HG03575 (cell line): ENCODE data around the gene PRICKLE1.

Source experiments
- ATAC-seq: cut with Tn5 transposase; IDR thresholded peaks from one replicate; pipeline ENCODE4 v1.9.1; 2021; ENCODE audit not compliant: unreplicated experiment, insufficient number of reproducible peaks, low FRiP score; ENCODE audit errors: extremely low read depth

PRICKLE1 gene

DNA sequence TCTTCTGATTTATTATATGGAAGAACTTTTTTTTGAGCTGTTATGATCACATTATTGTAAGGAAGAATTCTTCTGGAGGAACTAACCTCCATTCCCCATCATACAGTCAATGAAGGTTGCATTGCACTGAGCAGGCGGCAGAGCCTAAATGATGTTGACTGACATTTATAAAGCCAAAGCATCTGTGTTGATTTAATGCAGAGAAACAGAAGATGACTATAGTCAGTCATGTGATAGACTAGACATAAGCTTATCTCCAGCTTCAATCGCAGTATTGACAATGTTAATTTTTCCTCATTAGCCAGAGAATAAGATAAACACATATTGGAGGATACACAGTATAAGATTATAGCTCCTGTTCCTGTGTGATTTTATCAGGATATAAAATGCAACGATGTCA, 82.0 kb downstream of the PRICKLE1 start:
- no peak for ATAC-seq

DNA sequence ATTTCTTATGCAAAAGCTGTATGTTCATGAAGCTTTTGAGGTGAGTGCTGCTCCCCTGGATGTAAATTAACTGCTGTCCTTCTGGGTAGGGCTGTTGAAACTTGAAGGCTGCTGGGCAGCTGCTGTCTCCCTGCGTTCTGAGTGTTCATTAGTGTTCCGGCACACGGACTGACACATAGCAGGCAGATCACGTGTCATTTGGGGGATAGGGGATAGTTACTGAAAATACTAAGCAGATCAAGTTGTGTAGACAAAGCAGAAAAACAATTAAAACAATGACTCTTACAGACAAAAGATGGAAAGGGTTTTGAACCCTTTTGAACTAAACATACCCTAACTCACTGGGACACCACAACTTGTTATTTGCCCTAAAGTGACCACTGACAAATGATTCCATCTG, 82.5 kb downstream of the PRICKLE1 start:
- no peak for ATAC-seq

DNA sequence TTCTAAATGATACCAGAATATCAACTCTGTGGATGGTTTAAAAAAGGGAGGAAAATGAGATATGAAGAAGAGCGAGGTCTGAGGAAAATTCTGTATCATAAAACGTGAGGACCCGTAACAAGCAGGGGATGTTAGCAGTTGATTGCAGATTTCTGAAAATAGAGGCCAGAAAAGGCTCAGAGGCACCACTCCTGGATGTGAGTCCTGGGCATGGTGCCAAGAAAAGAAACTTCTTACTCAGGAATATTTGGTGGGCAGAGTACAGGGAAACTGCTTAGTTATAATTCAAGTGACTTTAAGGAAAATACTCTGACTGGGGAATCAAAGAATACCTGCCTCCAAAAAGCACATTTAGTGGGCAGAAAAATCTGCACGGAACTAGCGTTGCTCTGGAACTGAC, 85.5 kb downstream of the PRICKLE1 start:
- ATAC-seq = no peak

- ATAC-seq = no peak
Measured at GRCh38 chr12:42502682-42503081, 86.9 kb downstream of the PRICKLE1 start.

GRCh38 chr12:42498549-42499247, 90.8 kb downstream of the PRICKLE1 start:
- ATAC-seq = no peak

DNA sequence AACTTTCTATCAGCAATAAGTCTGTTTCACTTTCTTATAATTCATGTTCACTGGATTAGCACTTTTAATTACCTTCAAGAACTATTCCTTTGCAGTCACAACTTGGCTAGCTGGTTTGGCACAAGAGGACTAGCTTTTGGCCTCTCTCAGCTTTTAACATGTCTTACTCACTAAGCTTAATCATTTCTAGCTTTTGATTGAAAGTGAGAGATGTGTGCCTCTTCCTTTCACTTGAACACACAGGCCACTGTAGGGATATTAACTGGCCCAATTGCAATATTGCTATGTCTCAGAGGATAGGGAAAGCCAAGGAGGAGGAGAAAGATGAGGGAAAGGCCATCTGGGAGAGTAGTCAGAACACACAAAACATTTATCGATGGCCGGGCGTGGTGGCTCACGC, 92.7 kb downstream of the PRICKLE1 start:
- no peak for ATAC-seq

GRCh38 chr12:42495244-42495643, 94.3 kb downstream of the PRICKLE1 start:
- ATAC-seq = no peak

- no peak for ATAC-seq
Measured at GRCh38 chr12:42492267-42492666, 97.3 kb downstream of the PRICKLE1 start.

DNA sequence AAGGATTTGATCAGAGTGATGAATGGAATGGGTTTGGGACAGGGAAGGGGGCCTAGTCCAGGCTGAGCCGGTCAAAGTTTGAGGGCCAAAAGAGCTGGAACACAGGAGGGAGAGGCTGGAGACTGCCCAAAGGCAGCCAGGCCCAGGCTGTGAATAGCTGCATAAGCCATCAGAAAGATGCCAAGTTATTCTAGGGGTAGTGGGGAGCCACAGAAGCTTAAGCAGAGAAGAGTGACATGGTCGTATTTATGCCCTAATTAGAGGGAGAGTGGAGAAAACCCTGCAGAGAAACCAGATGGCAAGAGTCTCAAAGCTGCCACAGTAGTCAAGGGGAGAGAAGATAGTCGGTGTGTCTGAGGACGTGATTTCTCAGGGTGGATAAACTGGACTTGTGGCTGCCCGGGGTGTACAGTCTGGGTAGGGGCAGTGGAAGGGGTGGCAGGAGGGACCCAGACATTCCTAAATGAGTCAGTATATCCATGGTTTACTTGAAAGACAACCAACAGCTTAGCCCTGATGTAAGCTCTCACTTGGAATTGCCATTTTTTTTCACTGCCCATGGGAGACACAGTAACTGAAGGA, 99.2 kb downstream of the PRICKLE1 start:
- ATAC-seq = no peak

DNA sequence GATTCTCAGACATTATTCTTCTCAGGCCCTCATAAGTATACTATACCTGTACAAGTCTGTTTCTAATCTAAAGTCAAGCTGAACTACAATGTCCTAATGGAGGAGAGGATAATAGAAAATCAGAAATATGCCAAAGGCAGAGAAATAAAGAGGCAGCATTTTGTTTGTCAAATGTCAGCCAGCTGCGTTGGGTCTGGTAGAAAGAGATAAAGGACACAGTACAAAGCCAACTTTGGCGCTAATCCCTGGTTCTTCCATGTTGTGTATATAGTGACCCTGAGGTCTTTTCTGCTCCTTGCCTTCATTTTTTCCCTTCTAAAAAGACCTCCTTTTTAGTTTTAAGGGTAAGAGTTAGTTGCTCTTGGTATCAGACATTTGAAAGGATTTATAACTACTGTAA, 103.1 kb downstream of the PRICKLE1 start:
- ATAC-seq = no peak

GRCh38 chr12:42485823-42486222, 103.7 kb downstream of the PRICKLE1 start:
- ATAC-seq = no peak

GRCh38 chr12:42484996-42485395, 104.5 kb downstream of the PRICKLE1 start:
- no peak for ATAC-seq

GRCh38 chr12:42483521-42483790, 106.1 kb downstream of the PRICKLE1 start:
- no peak for ATAC-seq

DNA sequence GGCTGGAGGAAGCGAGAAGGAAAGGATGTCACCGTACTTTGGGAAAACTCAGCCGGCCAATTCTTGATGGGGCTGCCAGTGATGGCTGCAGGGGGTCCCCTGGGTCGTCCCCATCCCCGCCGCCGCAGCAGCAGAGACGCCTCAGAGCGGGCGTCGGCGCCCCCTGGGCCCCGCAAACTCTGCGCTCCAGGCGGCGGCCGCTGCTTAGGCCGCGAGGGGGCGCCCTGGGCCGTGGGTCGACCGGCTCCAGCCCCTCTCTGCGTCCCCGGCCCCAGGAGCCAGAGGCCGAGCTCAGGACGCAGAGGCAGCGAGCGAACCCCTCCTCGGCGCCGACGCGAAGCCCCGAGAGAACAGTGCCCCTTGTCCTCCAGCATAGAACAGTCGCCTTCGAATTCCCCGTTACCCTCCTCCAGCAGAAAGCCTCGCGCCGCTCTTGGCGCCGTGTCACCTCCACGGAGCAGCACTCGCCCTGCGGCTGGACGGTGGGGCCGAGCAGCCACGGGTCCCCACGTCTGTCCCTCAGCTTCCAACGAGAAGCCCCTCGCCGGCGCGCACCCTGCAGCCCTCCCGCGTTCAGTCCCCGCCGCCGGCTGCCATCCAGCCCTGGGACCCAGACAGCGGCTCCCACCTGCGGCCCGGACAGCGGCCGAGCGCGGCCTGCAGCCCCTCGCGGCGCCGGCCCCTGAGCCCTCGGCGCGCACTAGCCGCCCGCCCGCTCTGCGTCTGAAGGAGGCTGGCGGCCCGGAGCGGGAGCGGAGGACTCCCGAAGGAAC, 106.6 kb downstream of the PRICKLE1 start:
- no peak for ATAC-seq

DNA sequence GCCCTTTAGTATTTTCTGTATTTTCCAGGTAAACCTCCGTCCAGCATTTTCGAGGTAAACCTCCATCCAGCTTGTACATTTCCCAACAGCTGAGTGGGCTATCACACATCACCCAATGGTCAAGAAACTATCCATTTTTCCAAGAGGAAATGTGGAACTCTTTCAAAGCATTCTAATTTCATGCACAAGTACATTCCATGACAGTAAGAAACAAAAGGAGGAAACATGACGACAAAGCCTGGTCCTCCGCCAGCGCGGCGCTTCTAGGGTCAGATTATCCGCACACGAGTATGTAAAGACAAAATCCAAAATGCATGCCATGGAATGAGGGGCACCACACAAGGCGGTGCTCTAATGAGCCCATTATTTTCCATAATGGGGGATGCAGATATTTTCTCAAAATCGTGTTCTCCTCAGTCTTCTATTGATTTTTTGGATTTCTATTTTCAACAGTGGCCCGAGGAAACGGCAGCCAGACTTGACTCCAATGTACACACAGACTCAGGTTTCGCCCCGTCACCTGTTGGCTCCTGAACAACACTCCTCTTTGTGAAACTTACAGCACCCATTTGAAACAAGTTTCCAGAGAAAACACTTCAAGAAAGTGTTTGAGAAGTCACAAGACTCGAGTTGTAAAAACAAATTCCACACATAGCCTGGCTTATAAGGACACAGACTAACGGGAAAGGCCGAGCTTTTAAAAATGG, 107.4 kb downstream of the PRICKLE1 start:
- no peak for ATAC-seq

DNA sequence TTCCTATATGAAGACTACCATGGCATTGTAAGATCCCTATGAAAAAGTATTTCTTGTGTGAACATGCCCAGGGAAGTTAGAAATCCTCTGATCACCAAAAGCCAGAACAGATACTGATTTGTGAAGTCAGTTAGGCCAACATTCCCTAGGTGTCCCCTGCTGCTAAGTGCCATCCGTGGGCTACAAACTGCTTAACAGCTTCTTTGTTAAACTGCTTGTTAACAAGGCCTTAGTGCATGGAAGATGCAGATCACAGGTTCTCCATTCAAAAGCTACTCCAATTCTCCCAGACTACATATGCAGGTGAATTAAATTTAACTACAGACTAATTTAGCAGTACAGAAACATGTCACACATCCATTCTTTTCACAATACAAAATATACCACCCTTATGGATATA, 108.2 kb downstream of the PRICKLE1 start:
- ATAC-seq = no peak

DNA sequence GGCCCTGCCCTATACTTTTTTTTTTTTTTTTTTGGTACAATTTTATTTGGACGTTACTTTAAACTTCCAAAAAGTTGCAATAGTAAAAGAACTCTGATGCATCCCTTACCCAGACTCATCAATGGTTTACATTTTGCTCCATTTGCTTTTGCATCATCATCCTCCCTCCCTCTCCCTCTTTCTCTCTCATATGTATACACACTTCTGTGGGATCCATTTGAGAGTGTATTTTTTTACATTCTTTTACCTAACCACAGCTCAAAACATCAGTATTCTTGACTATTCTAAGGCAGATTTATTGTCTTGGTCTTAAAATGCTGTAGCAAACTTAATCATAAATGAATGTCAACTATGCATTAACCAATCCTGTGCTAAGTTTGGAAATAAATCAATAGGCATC, 111.6 kb downstream of the PRICKLE1 start:
- no peak for ATAC-seq

- no peak for ATAC-seq
Measured at GRCh38 chr12:42475106-42475505, 114.4 kb downstream of the PRICKLE1 start.

DNA sequence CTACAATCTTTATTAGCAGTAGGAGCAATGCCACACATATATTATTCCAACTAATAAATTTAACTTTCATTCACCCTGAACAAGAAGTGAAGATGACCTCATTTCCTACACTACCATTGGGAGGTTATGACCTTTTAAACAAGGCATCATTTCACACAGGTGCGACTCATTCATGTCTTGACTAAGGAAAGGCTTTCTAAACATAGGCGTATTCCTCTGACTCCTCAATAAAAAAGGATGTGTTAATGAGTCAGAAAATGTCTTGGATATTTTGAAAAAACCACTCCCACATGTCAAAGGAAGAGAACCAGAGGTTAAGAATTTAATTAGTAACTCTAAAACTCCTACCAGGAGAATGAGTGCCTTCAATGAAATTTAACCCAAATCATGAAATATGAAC, 115.2 kb downstream of the PRICKLE1 start:
- no peak for ATAC-seq

GRCh38 chr12:42473561-42473960, 116.0 kb downstream of the PRICKLE1 start:
- no peak for ATAC-seq
